Hematopoietic multipotent progenitor cell treated with erythropoietin and hydrocortisone succinate and interleukin-3 and kit ligand, for 17 days (in vitro differentiated cells): ENCODE measurements around the gene PLEKHF1.
"Not testable (repeated sequence)": the region's sequence is repeated elsewhere in the genome, so short reads cannot be mapped to it uniquely, and the experiment has no call there.

Experiments
- DNase-seq: peaks from one replicate; pipeline ENCODE4 v3.0.0-alpha.2; 2015; ENCODE audit warnings: low spot score

Gene PLEKHF1

DNA sequence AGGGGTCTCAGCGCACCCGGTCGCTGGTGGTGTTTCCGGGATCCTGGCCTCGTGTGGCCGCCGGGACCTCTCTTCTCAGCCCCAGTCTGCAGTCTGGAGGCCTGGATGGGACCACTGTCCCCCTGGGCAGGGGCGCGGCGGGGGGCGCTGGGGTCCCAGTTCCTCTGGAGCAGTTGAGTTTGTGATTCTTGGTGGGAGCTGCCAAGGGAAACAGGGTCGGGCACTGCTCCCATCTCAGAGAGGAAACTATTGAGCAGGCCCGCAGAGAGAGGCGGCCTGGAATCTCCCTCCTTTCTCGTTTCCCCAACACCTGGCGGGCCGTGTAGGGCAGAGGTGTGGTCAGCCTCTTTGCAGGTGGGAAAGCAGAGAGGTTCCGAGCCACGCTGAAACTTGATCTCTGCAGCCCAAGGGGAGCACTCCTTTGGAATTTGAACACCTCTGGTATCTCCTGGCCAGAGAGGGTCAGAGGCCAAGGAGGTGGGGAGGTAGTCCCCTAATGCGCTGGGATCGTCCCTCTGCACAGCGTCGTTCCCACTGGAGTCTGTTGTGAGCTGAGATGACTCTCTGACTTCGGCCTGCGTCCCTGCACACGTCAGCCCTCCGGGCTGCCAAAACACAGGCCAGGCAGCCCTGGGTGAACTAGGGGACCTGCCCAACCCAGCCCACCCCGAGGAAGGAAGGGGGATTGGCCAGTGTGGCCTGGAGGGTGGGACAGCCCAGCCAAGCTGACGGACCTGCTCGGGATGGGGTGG, 741 bp downstream of the PLEKHF1 start:
- no peak for DNase-seq

DNA sequence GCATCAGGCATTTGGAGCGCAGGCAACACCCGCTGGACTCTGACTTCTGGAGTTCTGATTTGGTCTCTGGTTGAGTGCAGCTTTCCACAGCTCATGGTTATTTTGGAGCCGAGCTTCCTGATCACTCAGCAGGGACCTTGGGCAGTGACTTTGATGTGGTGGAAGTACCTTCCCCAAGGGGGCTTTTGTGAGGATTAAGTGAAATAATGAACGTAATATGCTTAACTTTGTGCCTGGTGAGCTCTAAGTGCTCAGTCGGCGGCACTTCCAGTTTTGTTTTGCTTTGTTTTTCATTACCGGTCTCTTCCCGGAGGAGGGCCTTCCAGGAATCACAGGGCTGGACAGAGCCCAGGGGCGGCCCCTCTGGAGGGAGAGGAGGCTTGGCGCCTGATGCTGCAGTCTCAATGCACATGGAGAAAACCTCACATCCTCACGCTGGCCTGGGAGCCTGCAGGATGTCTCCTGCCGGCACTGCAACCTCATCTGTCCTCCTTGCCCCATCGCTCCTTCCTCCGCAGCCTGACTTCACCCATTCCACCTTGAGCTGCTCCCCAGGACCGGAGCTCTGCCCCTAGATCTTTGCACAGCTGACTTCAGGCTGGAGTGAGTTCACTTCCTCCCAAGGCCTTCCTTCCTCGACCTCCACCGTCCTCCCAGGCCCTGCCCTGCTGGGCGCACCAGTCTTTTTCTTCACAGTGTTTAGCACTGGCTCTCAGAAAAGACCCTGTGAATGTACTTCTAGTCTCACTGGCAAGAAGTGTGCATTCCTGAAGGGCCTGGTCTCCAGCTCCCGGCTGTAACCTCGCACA, 1.5 kb downstream of the PLEKHF1 start:
- no peak for DNase-seq

DNA sequence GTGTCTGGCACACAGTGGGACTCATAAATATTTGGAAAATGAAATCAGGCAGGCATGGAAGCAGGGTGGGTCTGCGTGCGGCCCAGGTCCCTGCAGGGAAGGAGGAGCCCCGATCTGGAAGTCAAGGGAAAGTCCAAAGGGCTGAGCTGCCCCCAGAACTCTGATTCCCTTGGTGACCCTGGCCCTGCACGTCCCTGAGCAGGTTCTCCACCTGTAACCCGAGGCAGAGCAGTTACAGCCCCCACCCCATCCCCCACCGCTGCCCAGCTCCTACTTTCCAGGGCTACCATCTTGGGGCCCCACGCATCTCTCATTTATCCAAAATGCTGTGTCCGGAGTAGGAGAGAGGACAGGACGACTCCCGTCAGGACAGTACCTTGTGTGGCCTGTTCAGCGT, 2.1 kb downstream of the PLEKHF1 start:
- DNase-seq: no peak

DNA sequence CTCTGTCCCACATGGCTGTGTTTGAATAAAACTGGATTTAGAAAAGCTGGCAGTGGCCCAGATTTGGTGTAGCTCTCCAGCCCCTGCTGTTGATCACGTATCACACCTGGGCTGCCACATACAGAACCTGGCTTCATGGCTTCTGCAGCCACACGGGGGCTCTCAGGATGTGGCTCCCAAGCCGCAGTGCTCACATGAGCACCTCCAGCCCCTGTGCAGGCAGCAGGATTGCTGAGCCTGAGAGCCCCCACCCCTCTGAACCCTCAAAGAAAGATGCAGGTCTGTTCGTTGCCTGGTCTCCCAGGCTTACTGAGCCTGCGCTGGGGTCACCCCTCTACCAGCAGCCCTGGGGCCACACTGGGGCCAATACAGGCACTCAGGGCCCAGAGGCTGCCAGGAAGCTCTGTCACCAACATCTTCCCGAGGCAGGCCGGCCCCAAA, 2.7 kb downstream of the PLEKHF1 start:
- no peak for DNase-seq

DNA sequence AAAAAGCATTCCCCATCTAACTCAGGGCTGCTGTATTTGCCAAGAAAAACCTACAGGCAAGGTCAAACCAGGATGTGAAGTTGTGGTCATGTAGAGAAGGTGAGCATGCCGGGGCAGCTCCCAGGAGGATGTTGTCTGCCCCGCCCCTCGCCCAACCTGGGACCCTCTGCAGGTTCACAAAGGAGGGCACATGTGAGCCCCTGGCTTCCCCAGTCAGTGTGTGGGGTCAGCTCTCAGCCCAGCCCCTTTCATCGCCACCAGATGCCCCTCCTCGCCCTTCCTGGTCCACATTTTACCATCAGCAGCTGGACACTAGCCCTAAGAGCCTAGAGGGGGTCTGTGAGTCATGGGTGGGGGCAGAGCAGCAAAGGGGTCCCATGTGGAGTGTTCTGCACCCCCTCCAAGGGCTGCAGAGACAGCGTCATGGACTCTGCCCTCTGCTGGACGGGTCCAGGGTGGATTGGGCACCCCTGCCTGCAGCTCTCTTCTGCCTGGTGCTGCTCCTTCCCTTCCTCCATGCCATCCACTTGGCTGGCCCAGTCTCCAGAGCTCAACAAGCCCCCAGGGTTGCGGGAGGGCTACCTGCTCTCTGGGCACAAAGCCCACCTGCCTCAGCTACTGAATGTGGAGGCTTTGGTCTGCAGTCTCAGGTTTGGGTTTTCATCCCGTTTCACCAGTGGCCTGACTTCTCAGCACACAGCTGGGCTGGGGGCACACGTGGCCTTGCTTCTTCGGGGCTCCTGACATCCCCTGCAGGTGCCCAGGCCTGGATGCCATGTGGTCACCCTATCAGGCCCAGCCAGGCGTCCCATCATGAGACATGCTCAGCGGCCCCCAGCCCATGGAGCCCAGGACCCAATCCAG, 3.7 kb downstream of the PLEKHF1 start:
- DNase-seq: no peak

DNA sequence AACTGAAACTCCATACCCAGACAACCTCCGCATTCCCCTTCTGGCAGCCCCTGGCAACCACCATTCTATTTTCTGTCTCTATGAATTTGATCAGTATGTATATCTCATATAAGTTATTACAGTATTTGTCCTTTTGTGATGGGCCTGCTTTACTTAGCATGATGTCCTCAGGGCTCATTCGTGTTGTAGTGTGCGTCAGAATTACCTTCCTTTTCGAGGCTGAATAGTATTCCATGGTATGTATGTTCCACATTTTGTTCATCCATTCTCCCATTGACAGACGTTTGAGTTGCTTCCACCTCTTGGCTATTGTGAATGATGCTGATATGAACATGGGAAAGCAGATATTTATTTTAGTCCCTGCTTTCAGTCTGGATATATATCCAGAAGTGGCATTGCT, 5.0 kb downstream of the PLEKHF1 start:
- no peak for DNase-seq

DNA sequence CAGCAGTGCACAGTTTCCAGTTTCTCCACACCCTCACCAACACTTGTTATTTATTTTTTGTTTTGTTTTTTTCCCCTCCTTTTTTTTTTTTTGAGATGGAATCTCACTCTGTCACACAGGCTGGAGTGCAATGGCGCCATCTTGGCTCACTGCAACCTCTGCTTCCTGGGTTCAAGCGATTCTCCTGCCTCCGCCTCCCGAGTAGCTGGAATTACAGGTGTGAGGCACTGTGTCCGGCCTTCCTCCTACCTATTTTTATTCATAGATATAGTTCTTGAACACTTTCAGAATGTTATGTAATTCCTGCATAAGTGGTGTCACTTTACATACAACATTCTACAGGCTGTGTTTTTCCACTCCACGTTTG, 5.7 kb downstream of the PLEKHF1 start:
- DNase-seq: not testable (repeated sequence)

DNA sequence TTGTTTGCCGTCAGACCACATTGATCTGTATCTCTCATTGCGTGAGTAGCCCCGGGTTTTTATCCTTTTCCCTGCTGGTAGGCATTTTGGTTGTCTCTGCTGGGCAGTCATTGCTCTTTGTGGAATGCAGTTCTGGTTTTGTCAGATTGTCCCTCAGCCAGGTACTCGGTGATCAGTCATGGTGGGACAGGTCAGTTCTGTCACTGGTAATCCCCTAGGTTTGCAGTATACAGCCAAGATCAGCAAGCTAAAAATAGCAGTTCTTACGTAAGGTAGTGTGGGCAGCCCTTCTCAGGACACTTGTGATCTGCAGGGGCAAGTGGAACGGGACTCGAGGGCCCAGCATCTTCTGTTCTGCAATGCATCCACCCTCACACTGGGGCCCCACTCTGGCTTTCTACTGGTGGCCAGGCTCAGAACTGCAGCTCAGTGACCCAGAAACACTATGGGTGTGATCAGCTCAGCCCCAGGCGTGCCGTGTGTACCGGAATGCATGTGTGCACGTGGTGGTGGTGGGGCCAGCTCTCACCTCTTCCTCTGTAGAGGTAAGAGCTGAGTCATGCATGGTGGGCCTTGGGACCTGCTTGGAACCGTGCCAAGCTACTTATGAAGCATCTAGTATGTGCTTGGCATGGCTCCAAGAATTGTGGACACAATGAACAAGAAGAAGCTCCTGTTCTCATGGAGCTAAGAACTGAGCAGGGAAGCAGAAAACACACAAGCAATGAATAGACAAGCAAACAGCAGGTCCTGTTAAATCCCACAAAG, 6.3 kb downstream of the PLEKHF1 start:
- peak; percentile 10 for DNase-seq

DNA sequence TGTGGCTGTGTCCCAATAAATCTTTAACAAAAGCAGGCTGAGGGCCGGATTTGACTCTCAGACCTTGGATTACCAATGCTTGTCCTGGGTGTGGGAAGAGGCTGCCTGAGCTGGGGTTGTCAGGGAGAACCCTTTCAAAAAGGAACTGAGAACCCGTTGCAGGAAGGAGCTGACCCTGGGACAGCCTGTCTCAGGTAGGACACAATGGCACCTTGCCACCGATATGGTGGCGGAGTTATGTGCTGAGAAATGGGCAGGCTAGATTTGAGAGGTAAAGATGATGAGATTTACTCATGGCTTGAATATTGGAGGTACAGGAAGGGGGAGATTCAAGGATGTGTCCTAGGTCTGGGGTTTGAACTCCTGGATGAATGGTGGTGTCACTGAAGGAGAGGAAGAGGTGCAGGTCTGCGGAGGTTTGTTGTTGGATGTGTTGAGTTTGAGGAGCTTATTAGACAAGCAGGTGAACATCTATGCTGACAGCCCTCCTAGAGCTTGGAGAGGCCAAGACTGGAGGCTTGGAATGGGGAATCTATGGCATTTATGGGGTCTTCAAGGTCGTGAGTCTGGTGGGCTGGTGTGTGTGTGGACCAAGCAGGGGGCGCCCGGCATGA, 7.2 kb downstream of the PLEKHF1 start:
- no peak for DNase-seq

DNA sequence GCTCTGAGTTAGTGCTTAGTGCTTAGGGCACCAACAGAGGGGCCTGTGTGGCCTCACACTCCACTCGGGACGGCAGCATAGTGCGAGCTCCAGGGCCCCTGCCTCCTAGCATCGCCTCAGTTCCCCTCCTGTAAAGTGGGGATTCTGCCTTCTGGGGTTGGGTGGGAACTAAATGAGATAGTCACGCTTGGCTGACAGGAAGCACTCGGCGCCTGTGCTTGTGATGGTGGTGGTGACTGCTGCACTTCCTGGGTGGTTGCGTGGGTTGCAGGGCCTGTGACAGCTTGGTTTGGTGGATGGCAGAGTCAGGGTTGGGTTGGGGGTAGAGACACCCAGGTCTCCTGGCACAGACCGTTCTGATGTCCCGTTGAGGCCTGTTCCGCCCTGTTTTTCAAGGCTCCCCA, 7.7 kb downstream of the PLEKHF1 start:
- DNase-seq: no peak

DNA sequence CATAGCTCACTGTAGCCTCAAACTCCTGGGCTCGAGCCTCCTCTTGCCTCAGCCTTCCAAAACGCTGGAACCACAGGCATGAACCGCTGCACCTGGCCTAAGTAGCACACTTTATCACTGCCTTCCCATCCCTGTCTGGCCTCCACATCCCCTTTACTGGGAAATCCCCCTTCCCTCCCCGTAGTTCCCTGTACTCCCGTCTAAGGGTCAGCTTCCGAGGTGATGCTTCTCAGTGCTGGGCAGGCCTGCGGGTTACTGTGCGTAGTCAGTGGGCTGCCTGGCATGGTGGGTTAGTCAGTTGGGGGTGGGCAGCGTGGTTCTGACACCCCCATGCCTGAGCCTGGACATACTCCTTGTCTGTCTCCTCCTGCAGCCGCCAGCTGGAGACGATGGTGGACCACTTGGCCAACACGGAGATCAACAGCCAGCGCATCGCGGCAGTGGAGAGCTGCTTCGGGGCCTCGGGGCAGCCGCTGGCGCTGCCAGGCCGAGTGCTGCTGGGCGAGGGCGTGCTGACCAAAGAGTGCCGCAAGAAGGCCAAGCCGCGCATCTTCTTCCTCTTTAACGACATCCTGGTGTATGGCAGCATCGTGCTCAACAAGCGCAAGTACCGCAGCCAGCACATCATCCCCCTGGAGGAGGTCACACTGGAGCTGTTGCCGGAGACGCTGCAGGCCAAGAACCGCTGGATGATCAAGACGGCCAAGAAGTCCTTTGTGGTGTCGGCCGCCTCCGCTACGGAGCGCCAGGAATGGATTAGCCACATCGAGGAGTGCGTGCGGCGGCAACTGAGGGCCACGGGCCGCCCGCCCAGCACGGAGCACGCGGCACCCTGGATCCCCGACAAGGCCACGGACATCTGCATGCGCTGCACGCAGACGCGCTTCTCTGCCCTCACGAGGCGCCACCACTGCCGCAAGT, 8.4 kb downstream of the PLEKHF1 start:
- no peak for DNase-seq

DNA sequence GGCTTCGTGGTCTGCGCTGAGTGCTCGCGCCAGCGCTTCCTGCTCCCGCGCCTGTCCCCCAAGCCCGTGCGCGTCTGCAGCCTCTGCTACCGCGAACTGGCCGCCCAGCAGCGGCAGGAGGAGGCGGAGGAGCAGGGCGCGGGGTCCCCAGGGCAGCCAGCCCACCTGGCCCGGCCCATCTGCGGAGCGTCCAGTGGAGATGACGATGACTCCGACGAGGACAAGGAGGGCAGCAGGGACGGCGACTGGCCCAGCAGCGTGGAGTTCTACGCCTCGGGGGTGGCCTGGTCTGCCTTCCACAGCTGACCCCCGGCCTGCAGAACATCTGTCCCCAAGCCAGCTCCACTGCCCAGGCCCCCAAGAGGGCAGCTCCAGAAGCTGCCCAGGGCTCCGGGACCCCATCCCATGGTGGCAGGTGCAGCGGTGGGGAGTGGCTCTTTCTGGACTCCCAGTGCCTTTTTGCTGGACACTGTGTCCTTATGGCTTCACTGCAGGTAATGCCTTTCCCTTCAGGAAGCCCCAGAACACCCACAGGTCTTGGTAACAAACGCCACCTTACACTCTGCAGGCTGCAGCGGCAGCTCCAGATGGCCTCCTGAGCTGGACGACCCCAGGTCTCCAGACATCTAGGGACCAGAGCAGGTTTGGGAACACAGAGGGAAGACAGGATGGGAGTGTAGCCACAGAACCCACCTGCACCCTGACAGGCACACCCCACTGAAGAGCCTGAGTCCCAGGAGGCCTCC, 9.3 kb downstream of the PLEKHF1 start:
- DNase-seq: no peak

DNA sequence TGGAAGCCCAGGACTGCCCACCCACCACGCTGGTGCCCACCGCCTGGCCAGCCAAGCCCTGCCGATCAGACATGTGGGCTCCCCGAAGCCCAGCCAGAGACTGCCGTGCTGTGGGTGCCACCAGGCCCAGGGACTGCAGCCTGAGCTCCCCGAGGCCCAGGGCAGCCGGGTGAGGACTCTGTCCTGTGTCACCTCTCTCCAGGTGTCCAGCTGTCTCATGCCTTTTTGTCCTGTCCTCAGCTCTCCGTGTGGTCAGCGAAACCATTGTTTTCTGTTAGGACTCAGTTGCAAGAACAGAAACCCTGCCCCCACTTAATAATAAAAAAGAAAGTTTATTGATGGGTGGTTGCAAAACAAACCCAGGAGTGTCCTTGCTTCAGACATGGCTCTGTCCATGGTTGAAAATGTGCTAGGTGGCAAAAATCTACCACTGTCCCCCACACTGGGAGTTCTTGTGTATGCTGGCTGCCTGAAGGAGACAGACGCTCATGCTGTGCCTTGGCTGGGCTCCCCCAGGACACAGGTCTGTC, 9.9 kb downstream of the PLEKHF1 start:
- no peak for DNase-seq

DNA sequence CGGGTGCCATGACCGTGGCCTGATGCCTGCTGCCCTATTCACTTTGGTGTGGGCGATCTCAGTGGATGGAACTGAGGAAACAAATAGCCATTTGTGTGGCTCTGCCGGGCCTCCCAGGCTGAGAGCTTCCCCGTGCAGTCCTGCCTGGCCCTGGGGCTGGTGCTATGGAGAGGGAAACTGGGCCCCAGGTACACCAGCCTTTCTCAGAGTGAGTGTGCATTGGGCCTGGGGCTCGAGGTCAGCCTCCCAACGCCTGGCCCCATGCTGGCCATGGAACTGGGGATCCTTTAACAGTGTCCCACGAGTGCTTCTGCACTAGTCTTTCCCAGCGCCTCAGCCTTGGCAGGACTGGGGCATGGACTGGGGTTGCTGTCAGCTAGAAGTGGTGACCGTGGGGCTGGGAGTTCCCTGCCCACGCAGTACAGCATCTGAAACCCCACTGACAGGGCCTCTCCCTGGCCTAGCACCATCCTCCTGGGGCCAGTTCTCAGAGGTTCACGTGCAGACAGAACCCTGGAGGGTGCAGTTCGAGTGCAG, 10.5 kb downstream of the PLEKHF1 start:
- no peak for DNase-seq

DNA sequence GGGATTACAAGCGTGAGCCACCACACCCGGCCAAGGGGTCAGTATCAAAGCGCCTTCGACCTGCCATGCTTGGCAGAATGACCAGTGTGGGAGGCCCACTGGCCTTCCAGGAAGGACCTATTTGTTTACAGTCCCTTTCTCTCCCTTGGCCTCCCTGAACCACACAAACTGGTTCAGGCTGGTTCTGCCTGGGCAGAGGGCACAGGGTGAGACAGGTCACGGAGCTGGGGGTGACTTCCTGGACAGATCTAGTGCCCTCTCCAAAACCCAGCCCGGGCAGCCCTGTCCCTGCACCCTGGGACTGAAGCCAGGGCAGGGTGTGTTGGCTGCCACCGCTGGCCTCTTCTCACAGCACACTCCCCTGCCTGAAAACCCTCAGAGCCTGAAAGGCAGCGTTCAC, 11.3 kb downstream of the PLEKHF1 start:
- no peak for DNase-seq

DNA sequence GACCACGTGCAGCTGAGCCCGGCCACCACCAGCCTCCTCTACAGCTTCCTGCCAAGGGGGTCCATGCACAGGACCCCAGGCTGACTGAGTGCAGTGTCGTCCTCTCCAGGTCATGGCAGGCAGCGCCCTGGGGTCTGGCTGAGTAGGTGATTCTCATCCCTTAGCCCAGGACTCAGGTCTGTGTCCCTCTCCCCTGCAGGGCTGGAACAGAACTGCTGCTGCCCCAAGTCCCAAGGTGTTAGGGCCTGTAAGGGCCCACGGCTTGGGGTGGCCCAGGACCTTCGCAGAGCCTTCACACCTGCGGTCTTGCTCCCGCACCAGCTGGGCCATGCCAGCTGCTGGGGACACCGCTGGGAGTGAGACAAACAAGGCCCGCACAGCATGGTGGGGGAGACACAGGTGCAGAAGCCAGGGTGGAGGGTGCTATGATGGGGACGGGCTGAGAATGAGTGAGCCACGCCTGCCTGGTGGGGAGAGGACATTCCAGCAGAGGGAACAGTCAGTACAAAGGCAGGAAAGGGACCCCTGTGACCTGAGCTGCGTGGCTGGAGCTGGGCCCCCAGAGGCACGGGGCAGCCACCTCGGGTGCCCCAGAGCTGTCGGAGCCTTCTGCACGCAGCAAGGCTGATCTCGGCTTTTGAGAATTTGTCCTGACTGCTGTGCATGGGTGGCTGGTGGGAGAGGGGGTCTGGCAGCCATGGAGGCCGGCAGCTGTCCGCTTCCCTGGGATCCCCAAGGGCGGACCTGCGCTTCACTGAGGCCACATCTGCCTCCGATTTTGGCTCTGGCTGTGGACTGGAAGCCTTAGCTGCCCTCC, 11.9 kb downstream of the PLEKHF1 start:
- DNase-seq: no peak

DNA sequence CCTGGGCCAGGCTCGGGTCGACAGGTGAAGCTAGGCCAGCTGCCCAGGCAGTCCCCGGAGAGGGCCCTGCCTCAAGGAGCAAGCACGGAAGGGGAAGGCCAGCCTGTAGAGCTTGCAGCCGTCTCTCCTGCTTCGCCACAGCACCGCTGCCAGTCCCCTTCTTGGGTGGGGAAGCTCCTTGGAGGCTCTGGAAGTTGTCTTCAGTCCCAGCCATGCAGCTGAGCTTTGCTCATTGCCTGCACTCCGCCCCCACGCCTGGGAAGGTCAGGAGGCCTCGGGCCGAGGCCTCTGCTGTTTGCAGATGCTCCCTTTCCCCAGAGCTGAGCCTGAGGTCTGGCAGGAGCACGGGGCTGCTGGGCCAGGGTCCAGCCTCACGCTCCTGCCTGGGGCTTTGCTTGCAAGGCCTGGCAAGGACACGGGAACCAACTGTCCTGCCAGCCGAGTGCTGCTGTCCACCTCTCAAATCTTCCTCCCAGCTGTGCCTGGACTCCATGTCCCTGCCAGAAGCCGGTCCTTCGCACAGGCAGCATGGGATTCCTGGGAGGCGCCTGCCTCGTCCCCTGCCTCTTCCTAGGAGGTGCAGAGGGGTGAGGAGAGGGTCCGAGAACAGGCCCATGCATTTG, 13.3 kb downstream of the PLEKHF1 start:
- no peak for DNase-seq
